A549 (cell line): ENCODE measurements around the gene ZNF593OS. TPM values are rescaled to one million over a fixed set of nuclear protein-coding genes. Genes with fewer than 3 reads are reported as not detected.

ENCODE experiments used
- ATAC-seq, 2 experiments: fragments of 200-7000 bp in 1 of 2; fragments of >200 bp in 1 of 2; cut with Nextera tagmentation in 1 of 2; cut with Tn5 transposase in 1 of 2; 3 replicates each; pipeline versions ENCODE4 v1.8.0 to v1.9.1; 2018 to 2020; ENCODE audit warnings: mild to moderate bottlenecking in 1 of 2, moderate library complexity in 1 of 2
- CTCF ChIA-PET: fragments of 300-600 bp; sonication (Branson Sonifier 250); formaldehyde crosslinking; extraction: SDS; loops from one replicate; lab custom pipeline; 2021; ENCODE audit warnings: antibody characterized with exemption, inconsistent platforms; lab: Yijun Ruan, JAX
- POLR2A ChIA-PET: fragments of 350-600 bp; formaldehyde crosslinking; extraction: SDS; loops from one replicate; lab custom pipeline; 2021; ENCODE audit warnings: antibody characterized with exemption, inconsistent platforms; lab: Yijun Ruan, JAX
- DNase-seq, 2 experiments: peaks; one replicate each; pipeline versions ENCODE4 v3.0.0 to v3.0.0-alpha.2; 2011 to 2016; ENCODE audit warnings: low read depth in 1 of 2, low spot score in 1 of 2
- FAIRE-seq: peaks from 2 replicates; lab custom pipeline; 2011; peaks lifted over from hg19 to GRCh38; lab: Jason Lieb, UNC
- H3K27ac ChIP-seq, 2 experiments: fragments of >200 bp; sonication (Bioruptor Twin); formaldehyde crosslinking; 3 replicates each; pipeline ENCODE4 v1.5.1; 2016 to 2017
- H3K4me1 ChIP-seq: fragments of >200 bp; sonication (Bioruptor Twin); formaldehyde crosslinking; 3 replicates; pipeline ENCODE4 v1.6.1; 2016
- H3K4me2 ChIP-seq: fragments of >200 bp; sonication (Bioruptor Twin); formaldehyde crosslinking; 3 replicates; pipeline ENCODE4 v1.6.1; 2016
- H3K4me3 ChIP-seq: fragments of >200 bp; sonication (Bioruptor Twin); formaldehyde crosslinking; 3 replicates; pipeline ENCODE4 v1.5.1; 2016
- H3K9me3 ChIP-seq: fragments of >200 bp; sonication (Bioruptor Twin); formaldehyde crosslinking; 3 replicates; pipeline ENCODE4 v1.6.1; 2016
- CBX8 ChIP-seq: fragments of 200-600 bp; sonication (generic); IDR thresholded peaks from 2 replicates; pipeline ENCODE4 v1.6.1; 2016
- EHF ChIP-seq: fragments of 250-450 bp; sonication (Bioruptor Pico); IDR thresholded peaks from 2 replicates; pipeline ENCODE4 v1.5.0; 2020; ENCODE audit warnings: mild to moderate bottlenecking
- ESRRA ChIP-seq: fragments of 150-350 bp; IDR thresholded peaks from 2 replicates; pipeline ENCODE4 v1.6.1; 2014; ENCODE audit warnings: mild to moderate bottlenecking, low read length, borderline replicate concordance
- FOXS1 ChIP-seq: fragments of 250-450 bp; sonication (Bioruptor Pico); IDR thresholded peaks from 2 replicates; pipeline ENCODE4 v1.5.0; 2020; ENCODE audit warnings: mild to moderate bottlenecking, moderate library complexity
- HOXB13 ChIP-seq: fragments of 250-450 bp; sonication (Bioruptor Pico); IDR thresholded peaks from 2 replicates; pipeline ENCODE4 v1.5.0; 2020; ENCODE audit warnings: low read depth, mild to moderate bottlenecking, moderate library complexity
- JUN ChIP-seq, 2 experiments: fragments of >200 bp; sonication (Bioruptor Twin); formaldehyde crosslinking; IDR thresholded peaks; 2 replicates in 1 of 2; 3 replicates in 1 of 2; pipeline ENCODE4 v1.6.1; 2016 to 2017
- JUNB ChIP-seq: fragments of >200 bp; sonication (Bioruptor Twin); formaldehyde crosslinking; IDR thresholded peaks from 2 replicates; pipeline ENCODE4 v1.6.1; 2016
- KDM1A ChIP-seq: fragments of 200-600 bp; sonication (generic); IDR thresholded peaks from 2 replicates; pipeline ENCODE4 v1.6.1; 2016; ENCODE audit warnings: low read depth, mild to moderate bottlenecking
- MAZ ChIP-seq: fragments of 150-350 bp; IDR thresholded peaks from 2 replicates; pipeline ENCODE4 v1.6.1; 2014; ENCODE audit warnings: antibody characterized with exemption, low read depth, low read length, borderline replicate concordance
- MYC ChIP-seq: IDR thresholded peaks from 2 replicates; pipeline ENCODE4 v1.6.1; 2012; ENCODE audit warnings: mild to moderate bottlenecking, inconsistent platforms, low read length, improper control_type of control experiment, borderline replicate concordance
- NFE2L2 ChIP-seq: fragments of 150-350 bp; conservative IDR thresholded peaks from 2 replicates; pipeline ENCODE4 v1.6.1; 2014; ENCODE audit warnings: low read length
- NR3C1 ChIP-seq: fragments of >200 bp; sonication (Bioruptor Twin); formaldehyde crosslinking; IDR thresholded peaks from 3 replicates; pipeline ENCODE4 v1.6.1; 2017
- PHF8 ChIP-seq: fragments of 200-600 bp; sonication (generic); IDR thresholded peaks from 2 replicates; pipeline ENCODE4 v1.6.1; 2016; ENCODE audit warnings: low read depth, mild to moderate bottlenecking, antibody characterized with exemption, moderate library complexity, borderline replicate concordance
- POLR2A ChIP-seq: IDR thresholded peaks from 2 replicates; pipeline ENCODE4 v1.6.1; 2012; ENCODE audit warnings: mild to moderate bottlenecking, low read length
- POLR2AphosphoS2 ChIP-seq: conservative IDR thresholded peaks from 2 replicates; pipeline ENCODE4 v1.6.1; 2012; ENCODE audit warnings: low read length, improper control_type of control experiment, inconsistent platforms
- RAD21 ChIP-seq, 2 experiments: fragments of >200 bp in 1 of 2; sonication (Bioruptor Twin) in 1 of 2; formaldehyde crosslinking in 1 of 2; IDR thresholded peaks in 1 of 2; conservative IDR thresholded peaks in 1 of 2; 2 replicates in 1 of 2; 3 replicates in 1 of 2; pipeline ENCODE4 v1.6.1; 2012 to 2018; ENCODE audit warnings: inconsistent platforms in 1 of 2
- RNF2 ChIP-seq: fragments of 200-600 bp; sonication (generic); IDR thresholded peaks from 2 replicates; pipeline ENCODE4 v1.6.1; 2016; ENCODE audit warnings: low read depth, mild to moderate bottlenecking, antibody characterized with exemption, moderate library complexity, borderline replicate concordance
- SREBF2 ChIP-seq: fragments of 450-650 bp; IDR thresholded peaks from 2 replicates; pipeline ENCODE4 v1.6.1; 2014; ENCODE audit warnings: mild to moderate bottlenecking, moderate library complexity
- TFCP2L1 ChIP-seq: fragments of 250-450 bp; sonication (Bioruptor Pico); IDR thresholded peaks from 2 replicates; pipeline ENCODE4 v1.5.0; 2021; ENCODE audit warnings: mild to moderate bottlenecking
- ZFP36 ChIP-seq: fragments of 450-650 bp; IDR thresholded peaks from 2 replicates; pipeline ENCODE4 v1.6.1; 2014; ENCODE audit warnings: borderline replicate concordance; ENCODE audit not compliant: partially characterized antibody
- ZSCAN20 ChIP-seq: fragments of 250-450 bp; sonication (Bioruptor Pico); IDR thresholded peaks from 2 replicates; pipeline ENCODE4 v1.8.0; 2022; ENCODE audit warnings: mild to moderate bottlenecking, moderate library complexity
- WGBS: methylation state at CpG from one replicate; pipeline ENCODE4 v1.1.6; 2017; ENCODE audit errors: missing lambda C conversion rate; 5-methylcytosine and 5-hydroxymethylcytosine counted together
- polyA plus RNA-seq, 4 experiments: library from polyadenylated mRNA; depleted of rRNA in 3 of 4; stranded (reverse); fragments of >200 nt; fragmentation: RNase III in 1 of 4; extraction: RNeasy Plus Mini Kit Qiagen cat#74134 plus additional on column Dnase treatment in 1 of 4; gene quantifications; 2 replicates in 3 of 4; 3 replicates in 1 of 4; pipeline ENCODE4 v1.2.3, GENCODE V29; 2011 to 2017
- TF ChIP-seq, protein P1 (sequence below): fragments of 150-350 bp; IDR thresholded peaks from 2 replicates; pipeline ENCODE4 v1.6.1; 2014; ENCODE audit warnings: low read depth, mild to moderate bottlenecking, low read length
- TF ChIP-seq, protein P2 (sequence below): IDR thresholded peaks from 2 replicates; pipeline ENCODE4 v1.6.1; 2012; ENCODE audit warnings: low read depth, borderline replicate concordance
- TF ChIP-seq, protein P3 (sequence below): fragments of 250-450 bp; sonication (Bioruptor Pico); IDR thresholded peaks from 2 replicates; pipeline ENCODE4 v1.5.0; 2020; ENCODE audit warnings: low read depth, mild to moderate bottlenecking, moderate library complexity
- TF ChIP-seq, protein P4 (sequence below): IDR thresholded peaks from 2 replicates; pipeline ENCODE4 v1.6.1; 2012
- TF ChIP-seq, protein P5 (sequence below): fragments of 250-450 bp; sonication (Bioruptor Pico); IDR thresholded peaks from 2 replicates; pipeline ENCODE4 v1.5.0; 2021; ENCODE audit warnings: mild to moderate bottlenecking, moderate library complexity, borderline replicate concordance
- TF ChIP-seq, protein P6 (sequence below): fragments of >200 bp; sonication (Bioruptor Twin); formaldehyde crosslinking; IDR thresholded peaks from 3 replicates; pipeline ENCODE4 v1.5.1; 2016

ZNF593OS gene
- polyA plus RNA-seq, 2 of the 4 experiments (the other 2 are of a cell fraction) = not detected

DNA sequence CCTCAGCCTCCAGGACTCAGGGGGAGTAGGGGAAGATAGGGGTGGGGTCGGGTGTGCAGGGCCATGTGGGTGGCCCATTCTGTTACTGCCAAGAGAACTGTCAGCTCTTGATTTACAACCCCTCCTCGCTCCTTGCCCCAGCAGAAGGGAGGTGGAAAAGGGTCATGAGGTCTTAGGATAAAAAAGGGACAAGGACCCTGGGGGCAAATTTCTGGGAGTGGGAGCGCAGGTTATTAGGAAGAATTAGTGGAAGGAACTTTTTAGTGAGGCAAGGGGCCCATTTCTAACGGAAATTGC, 11.9 kb downstream of the ZNF593OS start:
- Histone ChIP-seq H3K4me2 (no peak overlapping the region), H3K4me1 (peaks cover 11% of the 10 kb centered on the region; the same call in 2 of the 3 replicates), H3K27ac (no peak overlapping the region), H3K4me3 (no peak overlapping the region), H3K9me3 (no peaks in the 10 kb centered on the region)
- WGBS = 79% methylated on average over 4 of the region's 4 CpGs
- TF ChIP-seq JUN (IDR thresholded peaks at IDR 0.05) (no peak), CBX8 (no peak), NR3C1 (no peak), FOXS1 (CRISPR knock-in tag) (no peak), RNF2 (no peak), ZSCAN20 (no peak), TFCP2L1 (CRISPR knock-in tag) (no peak), MAZ (no peak), JUNB (no peak), ESRRA (no peak), RAD21 (conservative IDR thresholded peaks at IDR 0.05 in 1 of 2, IDR thresholded peaks at IDR 0.05 in 1 of 2) (no peak), HOXB13 (CRISPR knock-in tag) (no peak), POLR2A (no peak), MYC (no peak)
- TF ChIP-seq, protein P1, sequence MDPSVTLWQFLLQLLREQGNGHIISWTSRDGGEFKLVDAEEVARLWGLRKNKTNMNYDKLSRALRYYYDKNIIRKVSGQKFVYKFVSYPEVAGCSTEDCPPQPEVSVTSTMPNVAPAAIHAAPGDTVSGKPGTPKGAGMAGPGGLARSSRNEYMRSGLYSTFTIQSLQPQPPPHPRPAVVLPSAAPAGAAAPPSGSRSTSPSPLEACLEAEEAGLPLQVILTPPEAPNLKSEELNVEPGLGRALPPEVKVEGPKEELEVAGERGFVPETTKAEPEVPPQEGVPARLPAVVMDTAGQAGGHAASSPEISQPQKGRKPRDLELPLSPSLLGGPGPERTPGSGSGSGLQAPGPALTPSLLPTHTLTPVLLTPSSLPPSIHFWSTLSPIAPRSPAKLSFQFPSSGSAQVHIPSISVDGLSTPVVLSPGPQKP = no peak
- TF ChIP-seq, protein P2, sequence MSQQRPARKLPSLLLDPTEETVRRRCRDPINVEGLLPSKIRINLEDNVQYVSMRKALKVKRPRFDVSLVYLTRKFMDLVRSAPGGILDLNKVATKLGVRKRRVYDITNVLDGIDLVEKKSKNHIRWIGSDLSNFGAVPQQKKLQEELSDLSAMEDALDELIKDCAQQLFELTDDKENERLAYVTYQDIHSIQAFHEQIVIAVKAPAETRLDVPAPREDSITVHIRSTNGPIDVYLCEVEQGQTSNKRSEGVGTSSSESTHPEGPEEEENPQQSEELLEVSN = no peak
- FAIRE-seq (no peak), DNase-seq (no peak), ATAC-seq (no peak)
- POLR2A ChIA-PET = no interaction called here
- CTCF ChIA-PET = interaction anchor here (1.3 kb wide), 1 partner anchor 10 kb away, joined by 3 read pairs; the partner anchor contains the start of gene ZNF593

DNA sequence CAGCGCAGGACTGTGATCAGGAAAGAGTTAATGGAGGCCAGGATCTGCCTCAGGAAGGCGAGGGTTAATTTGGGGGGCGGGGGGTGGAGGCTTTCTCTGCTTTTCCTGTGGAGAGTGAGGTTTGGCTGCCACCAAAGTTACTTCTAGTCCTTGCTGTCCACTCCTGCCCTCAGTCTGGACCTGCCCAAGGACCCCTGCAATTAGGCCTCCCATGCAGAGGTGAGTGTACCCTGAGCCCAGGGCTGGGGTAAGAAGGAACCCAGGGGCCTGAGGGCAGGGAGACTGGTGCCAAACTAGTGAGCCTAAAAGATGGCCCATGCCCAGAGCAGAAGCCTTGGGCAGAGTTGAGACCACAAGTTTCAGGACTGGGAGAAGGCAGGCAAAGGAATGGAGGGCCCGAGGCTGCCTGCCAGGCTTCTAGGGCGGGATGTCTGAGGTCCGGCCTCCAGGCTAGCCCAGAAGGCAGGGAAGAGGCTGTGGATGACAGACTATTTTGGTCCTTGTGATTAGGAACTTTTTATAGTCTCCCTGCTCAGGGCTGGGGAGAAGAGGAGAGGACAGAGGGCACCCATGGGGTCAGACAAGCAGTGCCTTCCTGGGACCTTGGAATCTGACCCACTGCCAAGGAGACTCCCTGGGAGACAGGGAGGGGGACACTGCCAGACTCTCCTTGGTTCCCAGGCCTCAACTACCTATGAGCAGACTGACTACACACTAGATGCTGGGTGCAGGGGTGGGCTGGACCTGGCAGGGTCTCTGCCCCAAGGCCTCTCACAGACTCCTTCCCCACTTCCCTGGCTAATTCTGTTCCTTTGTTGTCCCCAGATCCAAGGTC, 12.5 kb downstream of the ZNF593OS start, which contains the start of gene FAM110D:
TSS of gene FAM110D (plus strand) at position 172 of the 835 bp plus-strand sequence. CDS start 2,213 bp downstream, outside the sequence.
- ATAC-seq (no peak; a peak in 1 of 6 replicates), DNase-seq (no peak), FAIRE-seq (no peak)
- 68% methylated on average over 6 of the region's 6 CpGs for WGBS
- Histone ChIP-seq H3K4me2 (no peak within 1 kb of the TSS), H3K4me1 (peaks cover 10% of the 10 kb centered on the region; the same call in 2 of the 3 replicates), H3K4me3 (no peak within 1 kb of the TSS), H3K9me3 (no peaks in the 10 kb centered on the region), H3K27ac (peak within 1 kb of the TSS in 1 of 2 experiments; percentile 49; a peak in 2 of 6 replicates)
- CTCF ChIA-PET = interaction anchor here (1.3 to 5.2 kb wide), 3 partner anchors 11 to 15 kb away, joined by 3 to 54 read pairs (median 19); partner anchors contain the start of genes C1orf232 and ZNF593
- POLR2A ChIA-PET = no interaction called here
- no peak for TF ChIP-seq POLR2AphosphoS2
- no peak for TF ChIP-seq NR3C1
- TF ChIP-seq KDM1A = no peak
- TF ChIP-seq JUNB = no peak
- no peak for TF ChIP-seq NFE2L2
- no peak for TF ChIP-seq FOXS1 (CRISPR knock-in tag)
- TF ChIP-seq, protein P3, sequence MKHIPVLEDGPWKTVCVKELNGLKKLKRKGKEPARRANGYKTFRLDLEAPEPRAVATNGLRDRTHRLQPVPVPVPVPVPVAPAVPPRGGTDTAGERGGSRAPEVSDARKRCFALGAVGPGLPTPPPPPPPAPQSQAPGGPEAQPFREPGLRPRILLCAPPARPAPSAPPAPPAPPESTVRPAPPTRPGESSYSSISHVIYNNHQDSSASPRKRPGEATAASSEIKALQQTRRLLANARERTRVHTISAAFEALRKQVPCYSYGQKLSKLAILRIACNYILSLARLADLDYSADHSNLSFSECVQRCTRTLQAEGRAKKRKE (CRISPR knock-in tag) = no peak
- TF ChIP-seq, protein P4, sequence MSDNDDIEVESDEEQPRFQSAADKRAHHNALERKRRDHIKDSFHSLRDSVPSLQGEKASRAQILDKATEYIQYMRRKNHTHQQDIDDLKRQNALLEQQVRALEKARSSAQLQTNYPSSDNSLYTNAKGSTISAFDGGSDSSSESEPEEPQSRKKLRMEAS = no peak
- TF ChIP-seq EHF = no peak
- TF ChIP-seq, protein P1 = no peak
- TF ChIP-seq PHF8 = no peak
- no peak for TF ChIP-seq SREBF2
- TF ChIP-seq, protein P5, sequence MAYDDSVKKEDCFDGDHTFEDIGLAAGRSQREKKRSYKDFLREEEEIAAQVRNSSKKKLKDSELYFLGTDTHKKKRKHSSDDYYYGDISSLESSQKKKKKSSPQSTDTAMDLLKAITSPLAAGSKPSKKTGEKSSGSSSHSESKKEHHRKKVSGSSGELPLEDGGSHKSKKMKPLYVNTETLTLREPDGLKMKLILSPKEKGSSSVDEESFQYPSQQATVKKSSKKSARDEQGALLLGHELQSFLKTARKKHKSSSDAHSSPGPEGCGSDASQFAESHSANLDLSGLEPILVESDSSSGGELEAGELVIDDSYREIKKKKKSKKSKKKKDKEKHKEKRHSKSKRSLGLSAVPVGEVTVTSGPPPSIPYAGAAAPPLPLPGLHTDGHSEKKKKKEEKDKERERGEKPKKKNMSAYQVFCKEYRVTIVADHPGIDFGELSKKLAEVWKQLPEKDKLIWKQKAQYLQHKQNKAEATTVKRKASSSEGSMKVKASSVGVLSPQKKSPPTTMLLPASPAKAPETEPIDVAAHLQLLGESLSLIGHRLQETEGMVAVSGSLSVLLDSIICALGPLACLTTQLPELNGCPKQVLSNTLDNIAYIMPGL (CRISPR knock-in tag) = no peak
- no peak for TF ChIP-seq TFCP2L1 (CRISPR knock-in tag)
- TF ChIP-seq, protein P2 = no peak
- no peak for TF ChIP-seq ZFP36
- TF ChIP-seq, protein P6, sequence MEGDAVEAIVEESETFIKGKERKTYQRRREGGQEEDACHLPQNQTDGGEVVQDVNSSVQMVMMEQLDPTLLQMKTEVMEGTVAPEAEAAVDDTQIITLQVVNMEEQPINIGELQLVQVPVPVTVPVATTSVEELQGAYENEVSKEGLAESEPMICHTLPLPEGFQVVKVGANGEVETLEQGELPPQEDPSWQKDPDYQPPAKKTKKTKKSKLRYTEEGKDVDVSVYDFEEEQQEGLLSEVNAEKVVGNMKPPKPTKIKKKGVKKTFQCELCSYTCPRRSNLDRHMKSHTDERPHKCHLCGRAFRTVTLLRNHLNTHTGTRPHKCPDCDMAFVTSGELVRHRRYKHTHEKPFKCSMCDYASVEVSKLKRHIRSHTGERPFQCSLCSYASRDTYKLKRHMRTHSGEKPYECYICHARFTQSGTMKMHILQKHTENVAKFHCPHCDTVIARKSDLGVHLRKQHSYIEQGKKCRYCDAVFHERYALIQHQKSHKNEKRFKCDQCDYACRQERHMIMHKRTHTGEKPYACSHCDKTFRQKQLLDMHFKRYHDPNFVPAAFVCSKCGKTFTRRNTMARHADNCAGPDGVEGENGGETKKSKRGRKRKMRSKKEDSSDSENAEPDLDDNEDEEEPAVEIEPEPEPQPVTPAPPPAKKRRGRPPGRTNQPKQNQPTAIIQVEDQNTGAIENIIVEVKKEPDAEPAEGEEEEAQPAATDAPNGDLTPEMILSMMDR = no peak
- no peak for TF ChIP-seq JUN (IDR thresholded peaks at IDR 0.05)
